Adipocyte (in vitro differentiated cells): Measurements from ENCODE around the gene ARHGEF16.

ENCODE experiments used
- DNase-seq: peaks from one replicate; pipeline ENCODE4 v3.0.0-alpha.2; 2015; ENCODE audit warnings: low read depth
- H3K27me3 ChIP-seq: replicated peaks from 2 replicates; pipeline ENCODE4 v1.7.0; 2013; ENCODE audit warnings: mild to moderate bottlenecking, low read length, moderate library complexity; ENCODE audit not compliant: control insufficient read depth, insufficient read depth
- H3K36me3 ChIP-seq: 2 replicates; pipeline ENCODE4 v1.7.0; 2013; ENCODE audit warnings: low read length, mild to moderate bottlenecking, moderate library complexity; ENCODE audit not compliant: control insufficient read depth, insufficient read depth, severe bottlenecking
- H3K4me1 ChIP-seq: 2 replicates; pipeline ENCODE4 v1.7.0; 2013; ENCODE audit warnings: mild to moderate bottlenecking, low read length, moderate library complexity; ENCODE audit not compliant: control insufficient read depth, insufficient read depth
- H3K4me3 ChIP-seq: 2 replicates; pipeline ENCODE4 v1.7.0; 2013; ENCODE audit warnings: mild to moderate bottlenecking, low read length, moderate library complexity
- H3K9ac ChIP-seq: 2 replicates; pipeline ENCODE4 v1.7.0; 2013; ENCODE audit warnings: mild to moderate bottlenecking, low read length, moderate library complexity
- H3K9me3 ChIP-seq: 2 replicates; pipeline ENCODE4 v1.7.0; 2013; ENCODE audit warnings: mild to moderate bottlenecking, low read length, moderate library complexity; ENCODE audit not compliant: control insufficient read depth

ARHGEF16 gene

GRCh38 chr1:3483380-3483779 is 28.9 kb downstream of the ARHGEF16 start:
- peaks cover 2% of the 10 kb centered on the region for H3K9me3 ChIP-seq
- no peak overlapping the region for H3K9ac ChIP-seq
- H3K4me1 ChIP-seq = no peaks in the 10 kb centered on the region
- H3K36me3 ChIP-seq = no peaks in the 10 kb centered on the region
- peaks cover 5% of the 10 kb centered on the region for H3K27me3 ChIP-seq
- H3K4me3 ChIP-seq = no peak overlapping the region
- no peak for DNase-seq

- DNase-seq = peak; percentile 63
- Histone ChIP-seq H3K4me3 (no peak overlapping the region), H3K9ac (no peak overlapping the region), H3K36me3 (no peaks in the 10 kb centered on the region), H3K4me1 (no peaks in the 10 kb centered on the region), H3K9me3 (peaks cover 8% of the 10 kb centered on the region), H3K27me3 (peaks cover 5% of the 10 kb centered on the region)
Measured at GRCh38 chr1:3483801-3484444, 29.5 kb downstream of the ARHGEF16 start.

- no peaks in the 10 kb centered on the region for H3K36me3 ChIP-seq
- no peak overlapping the region for H3K4me3 ChIP-seq
- H3K4me1 ChIP-seq = no peaks in the 10 kb centered on the region
- DNase-seq = no peak
- peaks cover 8% of the 10 kb centered on the region for H3K9me3 ChIP-seq
- H3K27me3 ChIP-seq = peaks cover 5% of the 10 kb centered on the region
- no peak overlapping the region for H3K9ac ChIP-seq
Measured at GRCh38 chr1:3485016-3485415, 30.6 kb downstream of the ARHGEF16 start.

- H3K27me3 ChIP-seq = peaks cover 5% of the 10 kb centered on the region
- DNase-seq = no peak
- no peaks in the 10 kb centered on the region for H3K36me3 ChIP-seq
- H3K4me1 ChIP-seq = no peaks in the 10 kb centered on the region
- no peak overlapping the region for H3K4me3 ChIP-seq
- no peak overlapping the region for H3K9ac ChIP-seq
- peaks cover 8% of the 10 kb centered on the region for H3K9me3 ChIP-seq
Measured at GRCh38 chr1:3488432-3488831, 34.0 kb downstream of the ARHGEF16 start.

GRCh38 chr1:3490046-3490745 is 35.7 kb downstream of the ARHGEF16 start:
- Histone ChIP-seq H3K9me3 (peaks cover 8% of the 10 kb centered on the region), H3K4me1 (no peaks in the 10 kb centered on the region), H3K27me3 (peaks cover 5% of the 10 kb centered on the region), H3K9ac (no peak overlapping the region), H3K36me3 (no peaks in the 10 kb centered on the region), H3K4me3 (no peak overlapping the region)
- no peak for DNase-seq

- no peaks in the 10 kb centered on the region for H3K27me3 ChIP-seq
- H3K4me1 ChIP-seq = no peaks in the 10 kb centered on the region
- no peak overlapping the region for H3K9ac ChIP-seq
- H3K4me3 ChIP-seq = no peak overlapping the region
- peak; percentile 80 for DNase-seq
- no peaks in the 10 kb centered on the region for H3K36me3 ChIP-seq
- peaks cover 8% of the 10 kb centered on the region for H3K9me3 ChIP-seq
Measured at GRCh38 chr1:3491291-3492246, 37.1 kb downstream of the ARHGEF16 start.

GRCh38 chr1:3492545-3493246 is 38.2 kb downstream of the ARHGEF16 start:
- H3K9ac ChIP-seq = no peak overlapping the region
- peaks cover 8% of the 10 kb centered on the region for H3K9me3 ChIP-seq
- no peak overlapping the region for H3K4me3 ChIP-seq
- H3K27me3 ChIP-seq = no peaks in the 10 kb centered on the region
- H3K36me3 ChIP-seq = no peaks in the 10 kb centered on the region
- no peaks in the 10 kb centered on the region for H3K4me1 ChIP-seq
- DNase-seq = no peak

GRCh38 chr1:3494321-3495308 is 40.1 kb downstream of the ARHGEF16 start:
- Histone ChIP-seq H3K9ac (no peak overlapping the region), H3K4me3 (no peak overlapping the region), H3K4me1 (no peaks in the 10 kb centered on the region), H3K36me3 (no peaks in the 10 kb centered on the region), H3K9me3 (no peaks in the 10 kb centered on the region), H3K27me3 (no peaks in the 10 kb centered on the region)
- DNase-seq = no peak

GRCh38 chr1:3495776-3496745 is 41.6 kb downstream of the ARHGEF16 start:
- DNase-seq = peak; percentile 33
- Histone ChIP-seq H3K4me1 (no peaks in the 10 kb centered on the region), H3K4me3 (no peak overlapping the region), H3K9ac (no peak overlapping the region), H3K9me3 (no peaks in the 10 kb centered on the region), H3K27me3 (no peaks in the 10 kb centered on the region), H3K36me3 (no peaks in the 10 kb centered on the region)
